Mucosa of stomach (tissue), 1 donor: Measurements from ENCODE around the gene MNT.

Source experiments
- H3K27me3 ChIP-seq: one replicate; pipeline ENCODE4 v1.7.0; 2013; ENCODE audit warnings: mild to moderate bottlenecking, low read length; ENCODE audit not compliant: control insufficient read depth, insufficient read depth
- H3K36me3 ChIP-seq: one replicate; pipeline ENCODE4 v1.7.0; 2013; ENCODE audit warnings: low read length; ENCODE audit not compliant: control insufficient read depth, insufficient read depth
- H3K4me1 ChIP-seq: one replicate; pipeline ENCODE4 v1.7.0; 2013; ENCODE audit warnings: mild to moderate bottlenecking, low read length; ENCODE audit not compliant: control insufficient read depth, insufficient read depth
- H3K4me3 ChIP-seq: one replicate; pipeline ENCODE4 v1.7.0; 2013; ENCODE audit warnings: low read length
- H3K9ac ChIP-seq: one replicate; pipeline ENCODE4 v1.7.0; 2013; ENCODE audit warnings: mild to moderate bottlenecking, low read length, moderate library complexity
- H3K9me3 ChIP-seq: one replicate; pipeline ENCODE4 v1.7.0; 2013; ENCODE audit warnings: mild to moderate bottlenecking, low read length, moderate library complexity; ENCODE audit not compliant: control insufficient read depth
- donor health status: Pancreatic carcinoma.

Gene MNT

DNA sequence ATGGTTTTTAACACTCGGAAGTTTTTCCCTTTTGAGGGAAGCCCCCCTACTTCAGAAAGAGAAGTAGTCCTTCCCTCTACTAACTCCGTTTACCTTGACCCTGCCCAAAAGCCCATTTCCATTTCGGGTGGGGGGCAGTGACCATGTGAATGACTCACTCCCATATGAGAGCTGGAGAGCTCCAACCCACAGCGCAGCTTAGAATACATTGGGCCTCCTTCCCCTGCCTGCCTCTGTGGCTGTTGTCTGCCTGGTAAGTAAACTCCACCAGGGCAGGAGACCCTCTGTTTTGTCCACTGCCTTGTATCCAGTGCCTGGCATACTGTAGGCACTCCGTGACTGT lies 62.6 kb downstream of the MNT start:
- H3K27me3 ChIP-seq: no peaks in the 10 kb centered on the region
- H3K4me3 ChIP-seq: peak overlapping the region; percentile 9
- H3K4me1 ChIP-seq: peaks cover 19% of the 10 kb centered on the region
- peak overlapping the region; percentile 78 for H3K9ac ChIP-seq
- H3K36me3 ChIP-seq: peaks cover 8% of the 10 kb centered on the region
- H3K9me3 ChIP-seq: no peaks in the 10 kb centered on the region

DNA sequence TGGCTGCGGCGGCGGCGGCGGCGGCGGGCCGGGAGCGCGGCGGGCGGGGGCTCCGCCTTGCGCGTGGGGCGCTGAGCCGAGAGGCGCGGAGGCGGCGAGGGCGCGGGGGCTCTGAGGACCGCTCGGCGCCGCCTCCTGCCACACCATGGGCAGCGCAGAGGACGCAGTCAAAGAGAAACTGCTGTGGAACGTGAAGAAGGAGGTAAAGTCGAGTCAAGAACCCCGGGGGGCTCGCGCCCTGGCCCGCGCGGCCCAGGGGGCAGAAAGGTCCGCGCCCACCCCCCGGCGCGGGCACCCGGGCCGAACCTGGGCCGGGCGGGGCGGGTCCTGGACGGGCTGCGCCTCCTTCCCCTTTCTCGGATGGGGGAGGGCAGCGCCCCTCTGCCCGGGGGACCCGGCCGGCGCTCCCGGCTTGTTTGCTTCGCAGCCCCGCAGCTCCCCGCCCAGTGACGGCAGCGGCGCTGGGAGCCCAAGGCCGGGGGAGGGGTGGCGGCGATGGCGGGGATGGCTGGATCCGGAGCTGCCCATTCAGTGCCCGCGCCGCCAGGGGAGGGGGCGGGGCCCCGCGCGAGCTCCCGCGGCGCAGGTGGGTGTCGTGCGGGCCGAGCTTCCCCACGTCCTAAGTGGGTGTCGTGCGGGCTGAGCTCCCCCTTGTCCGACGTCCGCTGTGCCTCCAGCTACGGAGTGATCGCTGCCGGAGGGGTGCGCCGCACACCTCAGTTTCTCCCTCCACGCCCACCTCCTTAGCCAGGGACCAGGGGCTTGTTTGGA lies 63.1 kb downstream of the MNT start:
- H3K4me1 ChIP-seq: peaks cover 15% of the 10 kb centered on the region
- peak overlapping the region; percentile 9 for H3K4me3 ChIP-seq
- H3K27me3 ChIP-seq: no peaks in the 10 kb centered on the region
- peaks cover 8% of the 10 kb centered on the region for H3K36me3 ChIP-seq
- peak overlapping the region; percentile 78 for H3K9ac ChIP-seq
- no peaks in the 10 kb centered on the region for H3K9me3 ChIP-seq

DNA sequence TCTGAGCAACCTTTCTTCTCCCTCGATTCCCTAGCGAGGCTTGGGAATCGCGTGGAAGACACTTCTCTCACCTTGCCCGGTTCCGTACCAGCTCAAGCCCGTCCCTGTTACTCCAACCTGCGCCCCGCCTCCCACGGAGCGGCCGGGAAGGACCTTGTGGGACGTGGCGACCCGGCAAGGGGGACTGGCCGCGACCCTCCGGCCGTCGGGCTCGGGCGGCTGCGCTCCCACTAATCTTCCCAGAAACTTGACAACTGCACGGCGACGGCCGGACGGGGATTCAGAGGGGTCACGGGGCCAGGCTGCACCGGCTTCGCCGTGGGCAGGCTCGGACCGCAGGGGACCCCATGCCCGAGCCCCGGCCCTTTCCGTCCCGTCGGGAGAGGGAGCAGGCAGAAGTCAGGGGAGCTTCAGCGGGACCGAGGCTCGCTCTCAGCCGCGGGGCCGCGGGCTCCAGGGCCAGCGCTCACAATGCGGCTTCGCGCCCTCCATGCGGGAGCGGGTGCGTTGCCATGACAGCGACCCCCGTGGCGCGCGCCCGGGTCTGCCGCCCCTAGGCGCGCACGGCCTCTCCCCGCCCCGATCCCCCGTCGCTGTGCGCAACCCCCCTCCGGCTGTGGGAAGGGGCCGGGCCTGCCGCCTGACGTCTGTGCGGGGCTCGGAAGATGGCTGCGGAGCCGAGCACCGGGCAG lies 63.9 kb downstream of the MNT start, which contains the start of gene SGSM2:
SGSM2 (plus strand) TSS at position 650 of the 692 bp plus-strand sequence. CDS start 188 bp downstream, outside the sequence.
- H3K9ac ChIP-seq: peak within 1 kb of the TSS; percentile 81
- no peaks in the 10 kb centered on the region for H3K27me3 ChIP-seq
- H3K4me1 ChIP-seq: peaks cover 15% of the 10 kb centered on the region
- peaks cover 8% of the 10 kb centered on the region for H3K36me3 ChIP-seq
- H3K9me3 ChIP-seq: no peaks in the 10 kb centered on the region
- H3K4me3 ChIP-seq: peak within 1 kb of the TSS; percentile 80

- Histone ChIP-seq H3K9ac (peak within 1 kb of the TSS; percentile 81), H3K4me3 (peak within 1 kb of the TSS; percentile 80), H3K9me3 (no peaks in the 10 kb centered on the region), H3K27me3 (no peaks in the 10 kb centered on the region), H3K4me1 (peaks cover 15% of the 10 kb centered on the region), H3K36me3 (peaks cover 8% of the 10 kb centered on the region)
Measured at GRCh38 chr17:2336215-2336851, 64.5 kb downstream of the MNT start, which contains the start of gene TSR1. Gene TSR1, minus strand, starts transcription at chr17:2336457. Its CDS starts 30 bp downstream, at chr17:2336427.

GRCh38 chr17:2335726-2336214 lies 65.1 kb downstream of the MNT start:
- no peaks in the 10 kb centered on the region for H3K9me3 ChIP-seq
- peak overlapping the region; percentile 80 for H3K4me3 ChIP-seq
- H3K36me3 ChIP-seq: peaks cover 8% of the 10 kb centered on the region
- peaks cover 15% of the 10 kb centered on the region for H3K4me1 ChIP-seq
- no peaks in the 10 kb centered on the region for H3K27me3 ChIP-seq
- H3K9ac ChIP-seq: peak overlapping the region; percentile 81
